NCI-H82 (cell line): ENCODE results near the gene CELSR1.
"Not testable (repeated sequence)": the region's sequence is repeated elsewhere in the genome, so short reads cannot be mapped to it uniquely, and the experiment has no call there.

Source experiments
- DNase-seq: peaks from one replicate; lab custom pipeline; 2025; lab: John Stamatoyannopoulos, UW

The CELSR1 gene

DNA sequence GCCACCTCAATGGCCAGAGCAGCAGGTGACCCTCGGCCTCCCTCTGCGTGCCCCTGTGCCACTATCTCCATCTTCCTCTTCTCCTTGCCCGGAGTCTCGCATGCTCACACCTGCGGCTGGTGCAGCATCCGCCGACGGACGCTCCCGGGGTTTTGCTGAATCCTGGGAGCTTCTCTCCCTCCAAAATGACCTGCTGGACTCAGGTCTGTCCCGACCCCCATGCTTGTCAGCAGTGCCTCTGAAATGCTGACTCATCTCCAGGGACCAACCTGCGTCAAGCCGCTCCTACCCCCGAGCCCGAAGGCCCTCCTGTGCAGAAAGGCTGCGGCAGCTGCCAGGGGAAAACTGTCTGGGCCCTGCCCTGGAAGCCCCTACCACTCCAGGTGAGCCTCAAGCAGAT lies 58.4 kb downstream of the CELSR1 start:
- no peak for DNase-seq

DNA sequence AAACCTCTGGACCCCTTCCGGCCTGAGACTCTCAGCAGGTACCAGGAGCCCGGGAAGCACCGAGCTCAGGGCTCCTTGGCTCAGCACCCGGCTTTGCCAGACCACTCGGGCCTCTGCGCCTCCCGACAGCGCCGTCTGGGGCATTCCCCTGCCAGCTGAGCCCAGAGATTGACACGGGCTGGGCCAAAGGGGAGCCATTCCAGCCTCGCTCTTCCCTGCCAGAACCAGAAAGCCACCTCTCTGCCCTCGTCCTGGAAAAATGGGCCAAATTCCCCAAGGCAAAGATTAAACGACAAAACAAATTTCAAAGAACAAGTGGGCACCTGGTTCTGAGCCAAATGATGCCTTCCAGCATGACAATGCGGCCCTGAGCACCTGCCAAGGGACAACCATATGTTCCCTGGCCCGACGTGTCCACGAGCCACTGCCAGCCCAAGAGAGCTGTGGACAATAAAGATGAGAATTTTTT lies 59.3 kb downstream of the CELSR1 start:
- no peak for DNase-seq

DNA sequence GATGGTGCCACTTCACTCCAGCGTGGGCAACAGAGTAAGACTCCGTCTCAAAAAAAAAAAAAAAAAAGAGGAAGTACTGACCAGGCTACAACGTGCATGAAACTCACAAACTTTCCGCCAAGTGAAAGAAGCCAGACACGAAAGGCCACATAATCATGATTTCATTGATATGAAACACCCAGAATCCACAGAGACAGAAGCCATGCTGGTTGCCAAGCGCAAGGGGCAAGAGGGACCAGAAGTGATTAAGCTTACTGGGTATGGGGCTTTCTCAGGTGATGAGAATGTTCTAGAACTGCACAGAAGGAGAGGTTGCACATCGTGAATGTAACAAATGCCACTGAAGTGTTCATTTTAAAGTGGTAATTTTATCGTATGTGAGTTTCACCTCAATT lies 60.9 kb downstream of the CELSR1 start:
- DNase-seq: no peak

DNA sequence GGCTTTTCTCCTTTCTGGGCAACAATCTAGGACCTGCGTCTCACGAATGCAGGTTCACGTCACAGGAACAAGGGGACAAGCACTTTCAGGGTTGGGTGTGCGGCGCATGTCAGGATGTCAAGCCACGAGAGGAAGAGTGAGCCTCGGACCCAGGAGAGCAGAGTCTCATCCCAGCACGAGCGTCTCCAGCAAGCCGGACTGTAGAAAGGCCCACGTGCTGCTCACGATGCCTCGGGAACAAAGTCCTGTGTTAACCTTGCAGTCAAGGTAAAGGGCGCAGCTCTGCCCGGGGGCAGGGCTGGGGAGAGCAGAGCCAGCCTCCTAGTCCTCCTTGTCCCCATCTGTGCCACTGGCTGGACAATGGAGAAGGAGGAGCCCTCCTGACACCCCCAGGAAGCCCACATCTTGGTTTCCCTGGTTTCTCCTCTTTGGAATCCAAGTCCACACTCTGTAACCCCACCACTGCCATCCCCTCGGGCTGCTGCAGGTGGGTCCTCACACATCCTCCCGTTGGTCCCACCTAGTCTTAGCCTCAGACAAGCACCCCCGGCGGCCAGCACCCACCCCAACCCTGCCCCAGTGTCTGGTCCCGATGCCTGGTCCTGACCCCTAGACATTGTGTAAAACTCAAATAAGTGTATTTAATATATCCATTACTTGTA lies 63.4 kb downstream of the CELSR1 start:
- no peak for DNase-seq

DNA sequence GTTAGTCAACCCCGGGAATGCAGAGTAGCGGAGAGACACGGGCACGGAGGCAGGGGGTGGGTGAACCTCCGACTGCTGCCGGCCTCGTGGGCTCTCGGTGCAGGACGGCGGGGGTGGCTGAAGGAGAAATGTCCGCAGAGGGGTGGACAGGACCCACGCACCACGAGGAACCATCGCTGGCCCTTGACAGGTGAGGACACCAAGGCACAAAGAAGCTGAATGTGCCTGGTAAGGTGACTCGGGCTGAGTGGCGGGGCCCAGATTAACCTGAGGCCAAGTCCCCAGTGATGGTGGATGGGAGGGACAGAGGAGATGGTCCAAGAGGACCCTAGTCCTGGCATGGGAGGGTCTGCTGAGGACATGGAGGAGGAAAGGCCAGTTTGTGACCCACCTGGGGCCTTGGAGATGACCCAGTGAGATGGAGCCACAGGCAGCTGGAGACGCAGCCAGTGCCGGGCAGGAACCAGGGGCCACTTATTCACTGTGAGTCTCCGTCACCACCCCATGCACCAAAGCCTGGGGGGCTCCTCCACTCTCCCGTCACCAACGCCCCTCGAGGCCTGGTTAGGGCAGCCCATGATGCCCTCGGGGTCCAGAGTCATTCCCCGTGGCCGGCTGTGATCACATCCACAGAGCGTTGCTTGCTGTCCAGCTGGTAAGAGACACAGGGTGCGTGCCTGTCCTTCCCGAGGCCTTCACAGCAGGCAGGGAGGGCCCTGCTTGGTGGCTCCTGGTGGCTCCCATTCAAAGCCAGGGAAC lies 64.2 kb downstream of the CELSR1 start:
- no peak for DNase-seq

DNA sequence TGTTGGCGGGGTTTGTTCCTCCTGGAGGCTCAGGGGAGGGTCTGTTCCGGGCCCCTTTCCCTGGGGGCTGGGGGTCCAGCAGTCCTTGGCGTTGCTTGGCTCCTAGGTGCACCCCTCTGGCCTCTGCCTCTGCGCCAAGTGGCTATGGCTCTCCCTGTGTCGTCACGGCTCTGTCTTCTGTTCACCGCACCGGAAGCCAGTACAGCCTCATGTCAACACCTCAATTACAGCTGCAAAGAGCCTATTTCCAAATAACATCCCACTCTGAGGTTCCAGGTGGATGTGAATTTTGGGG lies 64.8 kb downstream of the CELSR1 start:
- no peak for DNase-seq

DNA sequence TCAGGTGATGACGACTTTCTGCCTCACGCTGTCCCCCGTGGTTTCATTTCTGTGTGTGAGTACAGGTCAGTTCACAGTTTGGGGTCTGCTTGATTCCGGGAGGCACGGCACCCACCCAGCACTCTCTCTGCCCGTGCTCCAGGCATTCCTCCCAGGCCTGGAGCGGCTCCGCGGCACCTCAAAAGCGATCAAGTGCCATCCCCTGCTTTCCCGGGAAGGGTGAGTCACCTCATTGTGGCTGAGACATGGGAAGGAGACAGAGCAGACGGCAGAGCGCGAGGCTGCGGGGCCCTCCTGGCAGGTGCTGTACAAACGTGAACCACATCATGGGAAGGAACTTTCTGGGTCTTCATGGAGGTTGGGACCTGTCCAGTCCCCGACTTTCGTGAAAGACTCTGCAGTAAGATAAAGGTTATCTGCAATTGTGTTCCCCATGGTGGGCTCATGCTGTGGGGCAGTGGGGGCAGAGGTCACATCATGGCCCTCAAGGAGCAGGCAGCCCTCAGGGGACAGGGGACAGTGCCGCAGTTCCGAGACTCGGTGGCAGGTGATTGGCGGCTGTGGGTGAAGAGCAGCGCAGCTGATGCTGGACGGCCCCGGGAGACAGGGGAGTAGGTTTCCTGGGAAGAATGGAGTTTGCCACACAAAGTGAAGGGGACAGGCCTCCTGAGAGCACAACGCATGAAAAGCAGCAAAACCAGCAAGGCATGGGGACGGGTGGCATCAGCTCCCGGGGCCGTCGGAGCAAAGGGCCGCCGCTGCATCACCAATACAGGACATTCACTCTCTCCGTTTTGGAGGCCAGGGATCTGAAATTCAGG lies 65.3 kb downstream of the CELSR1 start:
- DNase-seq: no peak

DNA sequence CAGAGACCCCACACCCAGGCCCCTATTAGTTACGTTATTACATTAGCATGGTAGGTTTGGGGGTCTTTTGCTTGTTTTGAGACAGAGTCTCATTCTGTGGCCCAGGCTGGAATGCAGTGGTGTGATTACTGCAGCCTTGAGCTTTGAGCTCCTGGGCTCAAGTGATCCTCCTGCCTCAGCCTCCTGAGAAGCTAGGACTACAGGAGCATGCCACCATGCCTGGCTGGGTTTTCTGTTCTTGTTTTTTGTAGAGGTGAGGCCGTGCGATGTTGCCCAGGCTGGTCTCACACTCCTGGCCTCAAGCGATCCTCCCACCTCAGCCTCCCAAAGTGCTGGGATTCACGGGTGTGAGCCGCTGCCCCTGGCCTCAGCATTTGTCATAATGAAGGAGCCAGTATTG lies 66.1 kb downstream of the CELSR1 start:
- not testable (repeated sequence) for DNase-seq

DNA sequence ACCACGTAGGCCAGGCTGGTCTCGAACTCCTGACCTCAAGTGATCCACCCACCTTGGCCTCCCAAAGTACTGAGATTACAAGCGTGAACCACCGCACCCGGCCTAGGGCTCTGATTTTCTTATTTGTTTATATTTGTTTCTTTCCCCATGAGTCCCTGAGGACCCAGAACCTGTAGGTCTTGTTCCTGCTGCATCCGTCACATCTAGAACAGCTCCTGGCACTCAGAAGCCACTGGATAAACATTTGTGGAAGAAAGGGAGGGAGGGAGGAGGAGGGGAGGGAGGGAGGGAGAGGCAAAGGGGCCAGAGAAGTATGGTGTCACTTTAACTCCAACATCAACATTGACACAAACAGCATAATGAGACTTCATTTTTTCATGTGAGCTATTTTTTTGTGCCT lies 67.7 kb downstream of the CELSR1 start:
- DNase-seq: no peak

DNA sequence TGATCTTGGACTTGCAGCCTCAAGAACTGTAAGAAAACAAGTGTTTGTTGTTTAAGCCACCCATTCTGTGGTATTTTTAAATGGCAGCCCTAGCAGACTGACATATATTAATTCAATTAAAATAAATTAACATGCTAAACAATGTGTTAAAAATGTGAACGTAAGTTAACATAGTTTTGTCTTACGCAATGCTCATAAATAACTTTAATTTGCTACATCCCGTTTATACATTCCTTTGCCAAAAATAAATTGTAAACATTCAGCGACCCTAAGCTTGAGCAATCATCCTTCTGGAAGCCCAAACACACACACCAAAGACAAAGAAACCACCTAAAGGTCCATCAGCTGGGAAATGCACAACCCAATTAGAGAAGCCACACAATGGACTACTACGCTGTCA lies 70.4 kb downstream of the CELSR1 start:
- no peak for DNase-seq

DNA sequence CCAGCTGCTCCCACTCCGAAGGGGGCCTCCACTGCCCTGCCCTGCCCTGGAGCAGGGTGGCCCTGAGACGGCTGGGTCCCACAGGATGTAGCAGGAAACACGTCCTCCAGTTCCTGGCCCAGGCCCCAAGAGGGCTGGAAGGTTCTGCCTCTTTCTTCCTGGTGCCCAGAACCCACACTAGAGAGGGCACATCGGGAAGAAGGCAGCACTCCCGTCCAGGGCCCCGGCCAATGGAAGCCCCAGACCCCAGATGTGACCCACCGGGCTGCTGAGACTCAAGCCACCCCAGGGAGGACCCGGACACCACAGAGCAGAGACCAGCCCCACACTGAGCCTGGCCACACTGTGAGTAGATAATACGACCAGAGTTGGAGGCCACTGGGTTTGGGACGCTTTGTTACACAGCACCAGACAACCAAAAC lies 71.2 kb downstream of the CELSR1 start:
- no peak for DNase-seq

DNA sequence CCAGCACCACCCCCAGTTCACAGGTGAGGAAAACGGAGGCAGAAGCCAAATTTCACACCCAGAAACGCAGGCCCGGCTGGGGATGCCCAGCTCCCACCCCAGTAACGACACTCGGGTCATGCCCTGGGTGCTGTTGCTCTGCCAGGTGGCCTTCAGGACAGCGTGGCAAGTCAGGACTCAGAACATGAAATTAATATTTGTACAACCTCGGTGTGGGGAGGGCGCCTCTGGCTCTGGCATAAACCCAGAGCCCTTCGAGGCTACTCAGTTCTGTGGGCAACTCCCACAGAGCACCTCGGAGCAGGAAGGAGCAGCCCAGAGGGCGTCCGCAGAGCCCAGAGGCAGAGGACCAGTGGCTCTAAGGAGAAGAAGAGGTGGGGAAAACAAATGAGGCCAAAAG lies 71.6 kb downstream of the CELSR1 start:
- no peak for DNase-seq

DNA sequence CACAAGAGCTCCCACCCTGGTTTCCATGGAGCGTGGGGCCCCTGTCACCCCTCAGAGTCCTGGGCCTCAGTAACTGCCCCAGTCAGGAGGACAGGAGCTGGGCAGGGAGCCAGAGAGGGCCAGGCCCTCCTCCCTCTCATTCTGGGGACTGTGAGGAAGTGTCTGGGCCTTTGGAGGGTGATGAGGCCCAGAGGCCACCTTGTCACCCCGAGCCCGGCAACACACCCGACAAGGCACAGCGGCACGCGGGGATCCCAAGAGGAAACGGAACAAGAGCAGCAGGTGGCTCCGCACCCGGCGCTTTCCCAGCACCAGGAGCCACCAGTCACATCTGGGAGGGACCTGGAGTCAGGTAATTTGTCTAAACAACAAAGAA lies 72.1 kb downstream of the CELSR1 start:
- DNase-seq: no peak

DNA sequence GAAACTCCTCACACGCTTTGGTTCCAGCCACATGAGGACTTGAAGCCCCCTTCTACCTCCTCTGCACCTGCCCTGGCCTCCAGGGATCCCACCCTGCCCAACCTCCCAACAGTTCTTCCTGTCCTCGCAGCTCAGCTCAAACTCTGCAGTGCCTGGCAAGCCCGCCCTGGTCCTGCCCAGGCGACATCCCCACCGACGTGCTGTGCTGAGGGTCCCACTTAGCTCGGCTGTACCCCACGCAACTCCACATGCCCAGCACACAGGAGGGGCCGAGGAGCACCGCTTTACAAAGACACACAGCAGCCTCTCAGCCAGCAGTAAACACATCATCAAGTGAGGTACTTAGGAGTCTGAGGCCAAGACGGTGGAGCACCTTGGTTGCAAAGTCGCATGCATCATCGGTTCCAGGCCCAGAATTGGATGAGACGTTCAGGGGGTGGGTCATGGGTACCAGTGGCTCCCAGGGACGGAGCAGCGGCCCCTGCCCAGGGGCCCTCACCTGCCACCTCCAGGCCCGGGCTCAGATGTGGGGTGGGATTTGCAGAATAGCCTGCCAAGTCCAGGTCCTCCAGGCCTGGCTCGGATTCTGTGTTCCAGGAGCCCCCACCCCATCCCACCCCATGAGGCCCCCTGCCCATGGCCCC lies 72.6 kb downstream of the CELSR1 start:
- DNase-seq: no peak

DNA sequence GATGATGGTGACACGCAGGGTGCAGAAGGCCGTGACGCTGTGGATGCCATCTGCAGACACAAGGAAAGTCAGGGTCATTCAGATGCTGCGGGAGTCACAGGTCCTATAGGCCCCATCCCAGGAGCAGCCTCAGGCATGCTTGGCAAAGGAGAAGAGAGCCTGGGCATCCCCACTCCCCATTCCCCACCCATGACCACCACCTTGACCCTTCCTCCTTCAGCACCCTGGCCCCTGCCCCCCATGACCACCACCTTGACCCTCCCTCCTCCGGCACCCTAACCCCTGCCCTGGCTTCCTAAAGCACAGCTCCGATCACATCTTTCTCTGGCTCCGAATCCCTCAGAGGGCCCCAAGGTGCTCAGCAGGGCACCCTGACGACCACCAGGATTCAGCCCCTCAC lies 73.1 kb downstream of the CELSR1 start:
- DNase-seq: no peak

DNA sequence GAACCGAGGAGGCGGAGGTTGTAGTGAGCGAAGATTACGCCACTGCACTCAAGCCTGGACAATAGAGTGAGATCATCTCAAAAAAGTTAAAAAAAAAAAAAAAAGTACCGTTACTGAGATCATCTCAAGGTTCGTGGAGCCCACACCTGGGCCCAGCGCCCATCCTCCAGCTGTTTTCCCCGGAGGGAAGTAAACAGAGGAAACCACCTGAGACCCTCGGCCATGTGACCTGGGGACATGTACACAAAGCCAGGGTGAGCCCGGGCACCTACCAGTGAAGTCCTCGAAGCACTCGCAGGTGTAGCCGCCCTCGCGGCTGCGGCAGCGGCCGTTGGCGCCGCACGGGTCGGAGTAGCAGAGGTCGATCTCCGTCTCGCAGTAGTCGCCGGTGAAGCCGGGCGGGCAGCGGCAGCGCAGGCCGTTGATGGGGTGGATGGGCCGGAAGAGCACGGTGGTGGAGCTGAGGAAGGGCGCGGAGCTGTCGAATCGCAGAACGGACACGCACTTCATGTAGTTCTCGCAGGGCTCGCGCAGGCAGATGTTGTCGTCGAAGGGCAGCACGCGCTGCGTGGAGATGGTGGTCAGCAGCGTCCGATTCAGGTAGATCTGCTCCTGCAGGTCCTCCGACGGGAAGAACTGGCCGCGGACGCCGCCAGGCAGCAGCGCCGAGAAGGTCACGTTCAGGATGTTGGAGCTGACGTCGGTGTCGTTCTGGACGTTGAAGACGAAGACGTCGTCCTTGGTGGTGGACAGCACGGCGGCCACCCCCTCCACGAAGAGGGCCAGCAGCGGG lies 73.8 kb downstream of the CELSR1 start:
- no peak for DNase-seq

DNA sequence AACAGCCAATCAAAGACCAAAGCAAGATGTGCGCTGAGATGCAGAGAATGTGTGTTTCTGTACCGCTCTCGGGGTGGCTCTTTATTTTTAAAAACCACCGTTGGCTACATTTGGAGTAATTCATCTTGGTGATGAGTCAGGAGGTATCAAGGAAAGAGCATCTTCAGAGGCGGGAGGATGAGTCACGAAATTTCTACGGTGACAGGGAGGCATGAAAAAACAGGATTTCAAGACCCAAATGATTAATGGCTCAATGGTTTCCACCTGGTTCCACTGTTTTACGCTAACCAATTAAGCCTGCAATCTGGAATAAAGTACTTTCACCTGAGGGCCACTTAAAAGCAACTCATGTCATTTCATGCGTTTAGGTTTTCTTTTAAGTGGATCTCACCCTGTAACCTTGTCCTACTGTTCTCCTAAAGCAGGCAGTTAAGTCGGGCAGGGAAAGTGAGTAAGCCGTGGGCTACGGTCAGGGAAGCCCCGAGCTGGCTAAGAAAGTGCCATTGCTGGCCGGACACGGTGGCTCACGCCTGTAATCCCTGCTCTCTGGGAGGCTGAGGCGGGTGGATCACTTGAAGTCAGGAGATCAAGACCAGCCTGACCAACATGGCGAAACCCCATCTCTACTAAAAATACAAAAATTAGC lies 74.6 kb downstream of the CELSR1 start:
- no peak for DNase-seq

DNA sequence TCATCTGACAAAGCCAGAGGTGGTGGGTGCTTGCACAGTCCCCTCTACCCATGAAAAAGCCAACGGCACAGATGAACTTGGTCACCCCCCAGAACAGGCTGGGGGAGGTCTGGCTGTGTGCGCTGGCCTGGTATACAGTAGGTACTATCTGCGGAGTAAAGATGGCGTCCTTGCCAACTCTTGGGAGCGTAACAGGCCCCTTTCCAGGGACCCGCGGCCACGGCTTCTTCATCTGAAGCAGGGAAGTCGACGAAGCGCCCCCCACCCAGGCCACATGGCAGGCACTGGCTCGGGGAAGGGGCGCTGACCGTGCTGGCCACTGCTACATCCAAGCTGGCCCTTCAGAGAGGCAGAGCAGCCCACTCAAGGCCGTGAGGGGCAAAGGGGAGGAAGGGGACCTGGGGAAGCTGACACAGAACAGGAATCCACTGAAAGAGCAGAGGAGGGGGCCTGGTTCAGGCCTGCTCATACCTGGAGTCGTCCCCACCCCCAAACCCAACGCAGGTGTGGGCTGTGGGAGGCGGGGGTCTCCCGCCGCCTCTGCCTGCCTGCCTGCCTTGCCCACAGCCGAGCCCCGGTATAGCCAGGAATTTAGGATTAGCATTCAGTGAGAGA lies 75.7 kb downstream of the CELSR1 start:
- DNase-seq: no peak

DNA sequence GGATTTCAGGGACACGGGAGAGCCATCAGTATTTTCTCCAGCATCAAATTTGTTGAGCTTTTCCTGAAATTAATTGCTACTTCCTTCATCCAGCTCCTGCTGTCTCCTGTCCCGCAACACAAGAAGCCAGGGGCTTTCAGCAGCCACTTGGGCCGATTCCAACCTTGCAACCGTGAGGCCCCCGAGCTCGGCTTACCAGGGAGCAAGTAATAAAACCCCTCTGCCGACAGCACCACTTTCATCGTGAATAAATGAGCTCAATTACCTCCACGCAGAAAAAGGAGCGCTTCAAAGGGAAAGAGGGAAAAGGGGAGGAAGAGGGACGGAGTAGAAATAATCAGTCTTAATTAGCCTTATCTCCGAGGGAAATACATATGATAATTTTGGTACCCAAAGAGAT lies 76.6 kb downstream of the CELSR1 start:
- no peak for DNase-seq

DNA sequence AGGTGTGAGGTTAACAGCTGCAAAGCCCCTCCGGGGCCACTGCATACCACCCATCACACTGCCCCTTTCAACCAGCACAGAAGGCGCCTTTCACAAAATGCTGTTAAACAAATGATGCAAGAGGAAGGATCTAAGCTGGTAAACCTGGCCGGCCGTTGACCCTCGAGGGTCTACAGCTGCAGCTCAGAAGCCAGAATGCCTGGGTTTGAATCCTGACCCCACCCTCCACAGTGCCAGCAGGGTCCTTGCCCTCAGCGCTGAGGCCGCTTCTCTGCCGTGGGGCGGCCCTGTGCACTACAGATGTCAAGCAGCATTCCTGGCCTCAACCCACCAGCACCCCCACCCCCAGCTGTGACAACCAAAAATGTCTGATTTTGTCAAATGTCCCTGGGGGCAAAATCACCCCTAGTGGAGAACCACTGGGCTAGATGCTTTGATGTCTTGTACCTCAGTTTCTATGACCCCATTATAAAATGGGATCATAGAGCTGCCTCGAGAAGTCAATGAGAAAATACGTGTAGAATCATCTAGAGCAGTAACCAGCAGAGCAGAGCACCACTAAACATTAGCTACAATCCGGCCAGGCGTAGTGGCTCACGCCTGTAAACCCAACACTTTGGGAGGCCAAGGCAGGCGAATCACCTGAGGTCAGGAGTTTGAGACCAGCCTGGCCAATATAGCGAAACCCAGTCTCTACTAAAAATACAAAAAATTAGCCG lies 77.9 kb downstream of the CELSR1 start:
- DNase-seq: no peak
